ENCODE results near the gene GLOD4.
"Not testable (repeated sequence)": the region's sequence is repeated elsewhere in the genome, so short reads cannot be mapped to it uniquely, and the experiment has no call there.

Gene GLOD4

GRCh38 chr17:767076-767475 is 15.0 kb downstream of the GLOD4 start:
- no peak for DNase-seq

- DNase-seq = no peak
Observed at GRCh38 chr17:760371-760770, 21.7 kb downstream of the GLOD4 start.

GRCh38 chr17:759964-760363 is 22.1 kb downstream of the GLOD4 start:
- DNase-seq = no peak

- DNase-seq = not testable (repeated sequence)
Observed at GRCh38 chr17:756010-756567, 26.0 kb downstream of the GLOD4 start.

- DNase-seq = not testable (repeated sequence)
Observed at GRCh38 chr17:755319-755961, 26.6 kb downstream of the GLOD4 start.

GRCh38 chr17:753418-753817 is 28.7 kb downstream of the GLOD4 start:
- DNase-seq = no peak

GRCh38 chr17:752620-753219 is 29.4 kb downstream of the GLOD4 start:
- no peak for DNase-seq

GRCh38 chr17:752002-752619 is 30.0 kb downstream of the GLOD4 start, which contains the start of gene GEMIN4:
Gene GEMIN4, minus strand, starts transcription at chr17:752264. Its CDS starts 122 bp downstream, at chr17:752142.
- DNase-seq = peak; percentile 97

GRCh38 chr17:751269-752001 is 30.6 kb downstream of the GLOD4 start:
- DNase-seq = peak; percentile 67

GRCh38 chr17:750431-751037 is 31.5 kb downstream of the GLOD4 start:
- no peak for DNase-seq

GRCh38 chr17:749359-749758 is 32.7 kb downstream of the GLOD4 start:
- not testable (repeated sequence) for DNase-seq

- DNase-seq = not testable (repeated sequence)
Observed at GRCh38 chr17:748604-749003, 33.5 kb downstream of the GLOD4 start.

- no peak for DNase-seq
Observed at GRCh38 chr17:746783-747629, 35.1 kb downstream of the GLOD4 start.

- no peak for DNase-seq
Observed at GRCh38 chr17:746181-746580, 35.9 kb downstream of the GLOD4 start.

- no peak for DNase-seq
Observed at GRCh38 chr17:745406-745805, 36.7 kb downstream of the GLOD4 start.

GRCh38 chr17:744937-745336 is 37.1 kb downstream of the GLOD4 start:
- no peak for DNase-seq

- no peak for DNase-seq
Observed at GRCh38 chr17:743139-743538, 38.9 kb downstream of the GLOD4 start.

- DNase-seq = no peak
Observed at GRCh38 chr17:742147-742793, 39.8 kb downstream of the GLOD4 start.

GRCh38 chr17:740240-741017 is 41.7 kb downstream of the GLOD4 start:
- peak; percentile 51 for DNase-seq

- no peak for DNase-seq
Observed at GRCh38 chr17:737561-738113, 44.4 kb downstream of the GLOD4 start.
